ENCODE measurements around the gene GRIFIN.

GRIFIN gene, protein sequence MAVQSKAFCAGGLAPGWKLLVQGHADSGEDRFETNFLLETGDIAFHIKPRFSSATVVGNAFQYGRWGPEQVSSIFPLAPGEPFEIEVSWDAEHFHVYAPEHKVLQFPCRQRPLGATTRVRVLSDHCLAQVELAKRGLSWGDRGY

DNA sequence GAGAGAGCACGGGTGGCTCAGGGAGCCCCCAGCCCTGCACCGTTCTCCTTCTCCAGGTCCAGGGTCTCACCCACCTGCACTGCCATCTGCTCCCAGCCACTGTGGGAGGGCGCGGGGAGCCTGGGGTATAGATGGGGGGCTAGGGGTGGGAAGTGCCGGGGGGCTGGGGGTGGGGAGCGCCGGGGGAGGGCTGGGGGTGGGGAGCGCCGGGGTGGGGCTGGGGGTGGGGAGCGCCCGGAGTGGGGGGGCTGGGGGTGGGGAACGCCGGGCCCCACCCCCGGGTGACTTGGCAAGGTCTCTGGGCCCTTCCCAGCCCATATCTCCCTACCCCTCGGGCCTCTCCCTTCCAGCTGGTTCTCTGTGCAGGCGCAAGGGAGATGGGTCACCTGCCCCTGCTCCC lies at the start of gene GRIFIN:
Gene GRIFIN, minus strand, starts transcription at position 101 of the 400 bp plus-strand sequence. Its CDS starts 15 bp downstream, at position 86.
- no peak within 1 kb of the TSS for H3K27ac ChIP-seq

DNA sequence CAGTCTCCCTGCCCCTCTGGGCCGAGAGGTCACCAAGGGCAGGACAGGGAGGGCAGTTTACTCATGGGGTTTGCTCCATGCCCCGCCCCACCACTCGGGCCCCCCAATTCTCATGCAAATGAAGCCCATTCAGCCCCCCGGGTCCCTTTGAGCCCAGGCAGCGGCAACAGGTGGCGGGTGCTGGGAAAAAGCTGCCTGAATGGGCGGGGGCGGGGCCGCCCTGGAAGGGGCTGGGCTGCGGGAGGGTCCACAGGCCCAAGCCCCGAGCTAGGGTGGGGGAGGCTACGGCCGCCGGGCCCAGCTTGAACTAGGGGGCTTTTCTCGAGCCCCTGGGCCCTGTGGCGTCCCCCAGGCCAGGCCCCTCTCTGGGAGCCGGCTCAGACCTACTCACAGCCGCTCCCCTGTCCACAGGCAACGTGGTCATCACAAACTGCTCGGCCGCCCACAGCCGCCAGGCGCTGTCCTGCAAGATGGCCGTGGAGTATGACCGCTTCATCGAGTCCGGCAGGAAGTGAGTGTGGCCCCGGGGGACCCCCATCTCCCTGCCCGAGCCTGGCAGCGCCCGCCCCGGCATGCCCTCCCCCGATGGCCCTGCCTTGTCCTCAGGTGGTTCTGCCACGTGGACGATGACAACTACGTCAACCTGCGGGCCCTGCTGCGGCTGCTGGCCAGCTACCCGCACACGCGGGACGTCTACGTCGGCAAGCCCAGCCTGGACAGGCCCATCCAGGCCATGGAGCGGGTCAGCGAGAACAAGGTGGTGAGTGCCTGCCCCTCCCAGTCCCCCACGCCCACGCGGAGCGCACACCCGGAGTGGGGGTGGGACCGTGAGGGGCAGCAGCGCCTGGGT lies 48.8 kb upstream of the GRIFIN start:
- peak overlapping the region in 16 of 21 experiments; percentile 4 to 94 (median 79) for H3K27ac ChIP-seq
- H3K4me3 ChIP-seq = peak overlapping the region in 1 of 7 experiments; percentile 83

More for the DNA sequence above, at the start of gene GRIFIN:
- H3K4me3 ChIP-seq = no peak within 1 kb of the TSS

GRCh38 chr7:2523941-2524807 lies 48.0 kb upstream of the GRIFIN start:
- H3K27ac ChIP-seq = peak overlapping the region in 20 of 21 experiments; percentile 43 to 94 (median 78)
- H3K4me3 ChIP-seq = peak overlapping the region; percentile 40 to 83 (median 62)

GRCh38 chr7:2523461-2523936 lies 47.3 kb upstream of the GRIFIN start:
- H3K27ac ChIP-seq = peak overlapping the region in 20 of 21 experiments; percentile 30 to 94 (median 78)
- H3K4me3 ChIP-seq = peak overlapping the region; percentile 40 to 83 (median 62)

DNA sequence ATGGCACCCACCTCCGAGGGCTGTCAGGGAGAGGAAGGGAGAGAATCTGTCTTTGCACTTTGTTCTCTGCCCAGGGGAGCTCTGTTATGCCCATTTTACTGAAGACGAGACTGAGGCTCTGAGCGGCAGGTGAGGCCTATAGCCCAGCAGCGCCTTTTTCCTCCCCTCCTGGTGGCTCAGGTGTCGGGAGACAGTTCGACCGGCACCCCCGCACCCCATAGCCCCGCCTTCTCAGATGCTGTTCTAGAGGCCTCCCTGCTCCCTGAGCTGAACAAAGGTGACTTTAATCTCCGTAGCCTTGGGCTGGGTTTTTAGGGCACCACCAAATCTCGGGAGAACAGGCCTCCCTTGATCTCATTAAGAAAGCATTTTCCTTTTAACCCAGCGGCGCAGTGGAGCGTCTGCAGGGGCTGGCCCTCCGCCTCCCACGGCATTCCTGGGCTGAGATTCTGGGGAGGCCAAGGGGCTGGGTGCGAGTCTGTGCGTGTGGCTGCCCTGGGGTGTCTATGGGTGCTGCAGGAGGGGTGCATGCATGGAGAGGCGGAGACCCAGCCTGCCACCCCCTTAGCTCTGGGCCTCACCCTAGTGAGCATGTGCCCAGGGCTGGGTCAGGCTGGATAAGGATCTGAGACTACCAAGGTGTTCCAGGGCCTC lies 46.7 kb upstream of the GRIFIN start:
- peak overlapping the region in 20 of 21 experiments; percentile 30 to 94 (median 78) for H3K27ac ChIP-seq

DNA sequence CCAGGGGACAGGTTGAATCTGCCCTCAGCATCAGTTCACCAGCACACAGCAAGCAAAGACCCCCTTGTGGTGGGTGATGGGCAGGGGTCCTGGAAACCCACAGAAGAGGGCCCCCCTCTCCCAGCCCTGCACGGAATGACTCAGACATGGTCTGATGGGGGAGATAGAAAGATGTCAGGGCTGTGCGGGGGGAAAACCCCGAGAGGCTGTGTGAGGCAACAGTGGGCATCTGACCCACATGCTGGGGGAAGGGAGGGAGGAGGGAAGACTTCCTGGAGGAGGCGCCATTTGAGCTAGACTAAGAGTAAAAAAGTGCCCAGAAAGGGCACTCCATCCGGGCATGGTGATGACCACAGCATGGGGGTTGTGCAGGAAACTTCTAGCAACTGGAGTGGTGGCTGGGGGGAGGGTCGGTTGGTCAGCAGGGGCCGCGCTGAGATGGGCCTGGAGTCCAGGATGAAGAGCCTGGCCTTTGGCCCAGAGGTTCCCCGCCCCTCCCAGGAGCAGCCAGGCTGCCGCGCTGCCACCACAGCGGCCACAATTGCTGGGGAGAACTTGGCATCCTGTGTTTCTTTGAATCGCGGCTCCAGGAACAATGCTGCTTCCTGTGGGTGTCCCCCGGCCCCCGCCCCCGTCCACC lies 45.9 kb upstream of the GRIFIN start:
- Histone ChIP-seq H3K4me3 (peak overlapping the region; percentile 40 to 83 (median 62)), H3K27ac (peak overlapping the region in 20 of 21 experiments; percentile 58 to 94 (median 76))

More for the DNA sequence above, 46.7 kb upstream of the GRIFIN start:
- H3K4me3 ChIP-seq = peak overlapping the region; percentile 40 to 83 (median 62)

GRCh38 chr7:2521341-2521745 lies 45.1 kb upstream of the GRIFIN start:
- H3K4me3 ChIP-seq = peak overlapping the region; percentile 40 to 83 (median 62)
- H3K27ac ChIP-seq = peak overlapping the region in 20 of 21 experiments; percentile 22 to 94 (median 75)

- Histone ChIP-seq H3K27ac (peak overlapping the region; percentile 3 to 94 (median 74)), H3K4me3 (peak overlapping the region; percentile 40 to 83 (median 62))
These were observed 44.6 kb upstream of the GRIFIN start for GRCh38 chr7:2520761-2521290.

DNA sequence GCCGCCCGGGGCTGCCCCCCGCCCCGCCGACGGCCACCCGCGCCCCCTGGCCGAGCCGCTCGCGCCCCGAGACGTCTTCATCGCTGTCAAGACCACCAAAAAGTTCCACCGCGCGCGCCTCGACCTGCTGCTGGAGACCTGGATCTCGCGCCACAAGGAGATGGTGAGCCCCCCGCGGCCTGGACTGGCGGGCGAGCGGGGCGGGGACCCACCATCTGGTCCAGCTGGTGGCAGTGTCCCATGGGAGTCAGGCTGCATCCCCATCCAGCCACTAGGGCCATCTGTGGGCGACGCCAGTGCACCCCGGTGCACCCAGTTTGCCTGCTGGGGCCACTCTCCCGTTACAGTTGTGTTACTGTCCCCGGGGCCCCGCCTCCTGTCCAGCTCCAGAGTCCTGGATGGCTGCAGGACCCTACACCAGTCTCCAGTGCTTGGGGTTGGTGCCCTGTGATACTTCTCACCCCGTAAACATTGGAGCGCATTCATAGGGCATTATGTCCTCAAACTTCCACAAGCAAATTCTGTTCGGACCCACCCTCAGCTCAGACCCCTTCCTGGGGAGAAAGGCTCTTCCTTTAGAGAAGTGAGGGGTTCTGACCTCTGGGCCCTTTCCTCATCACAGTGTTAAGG lies 44.0 kb upstream of the GRIFIN start:
- peak overlapping the region; percentile 40 to 83 (median 62) for H3K4me3 ChIP-seq
- H3K27ac ChIP-seq = peak overlapping the region in 19 of 21 experiments; percentile 6 to 94 (median 76)

- peak within 1 kb of the TSS in 20 of 21 experiments; percentile 25 to 94 (median 75) for H3K27ac ChIP-seq
- peak within 1 kb of the TSS; percentile 40 to 83 (median 62) for H3K4me3 ChIP-seq
These were observed 43.1 kb upstream of the GRIFIN start, which contains the start of gene LFNG for GRCh38 chr7:2519119-2519930. LFNG (plus strand) TSS chr7:2519774; CDS start chr7:2519862, 88 bp downstream.

GRCh38 chr7:2518737-2519118 lies 42.5 kb upstream of the GRIFIN start:
- Histone ChIP-seq H3K4me3 (peak overlapping the region; percentile 37 to 83 (median 62)), H3K27ac (peak overlapping the region in 19 of 21 experiments; percentile 1 to 86 (median 56))

GRCh38 chr7:2517678-2518507 lies 41.7 kb upstream of the GRIFIN start:
- no peak overlapping the region for H3K4me3 ChIP-seq
- peak overlapping the region in 10 of 21 experiments; percentile 1 to 86 (median 62) for H3K27ac ChIP-seq

- Histone ChIP-seq H3K4me3 (no peak overlapping the region), H3K27ac (peak overlapping the region in 12 of 21 experiments; percentile 16 to 77 (median 54))
These were observed 40.8 kb upstream of the GRIFIN start for GRCh38 chr7:2517026-2517425.

- peak overlapping the region in 12 of 21 experiments; percentile 3 to 77 (median 54) for H3K27ac ChIP-seq
- no peak overlapping the region for H3K4me3 ChIP-seq
These were observed 40.0 kb upstream of the GRIFIN start for GRCh38 chr7:2516194-2516555.

GRCh38 chr7:2515424-2516193 lies 39.4 kb upstream of the GRIFIN start:
- no peak overlapping the region for H3K4me3 ChIP-seq
- peak overlapping the region in 9 of 21 experiments; percentile 3 to 77 (median 50) for H3K27ac ChIP-seq

Data from skin epidermis (tissue), 12 donors.